Gastroesophageal sphincter (tissue), 3 donors: Measurements from ENCODE around the gene RALGAPA1.

Experiments used
- CTCF ChIP-seq, 4 experiments: fragments of 200-600 bp in 2 of 4; fragments of 450-650 bp in 2 of 4; sonication (generic) in 1 of 4; IDR thresholded peaks; one replicate each; pipeline ENCODE4 v1.5.1; 2017 to 2019; ENCODE audit warnings: antibody characterized with exemption in 4 of 4, mild to moderate bottlenecking in 2 of 4, moderate library complexity in 2 of 4
- EP300 ChIP-seq: sonication (generic); formaldehyde crosslinking; IDR thresholded peaks from one replicate; pipeline ENCODE4 v1.6.1; 2017; ENCODE audit warnings: antibody characterized with exemption, mild to moderate bottlenecking
- POLR2A ChIP-seq, 2 donors: fragments of 450-650 bp; IDR thresholded peaks; one replicate each; pipeline ENCODE4 v1.6.1; 2017; ENCODE audit warnings: antibody characterized with exemption in 2 of 2, mild to moderate bottlenecking in 2 of 2, moderate library complexity in 1 of 2
- POLR2AphosphoS5 ChIP-seq: sonication (generic); formaldehyde crosslinking; IDR thresholded peaks from one replicate; pipeline ENCODE4 v1.6.1; 2017; ENCODE audit warnings: antibody characterized with exemption

GRCh38 chr14:35712466-35712865 is 96.6 kb downstream of the RALGAPA1 start:
- no peak for TF ChIP-seq CTCF (IDR thresholded peaks at IDR 0.05)
- no peak for TF ChIP-seq POLR2A (IDR thresholded peaks at IDR 0.05)
- TF ChIP-seq POLR2AphosphoS5: no peak
- no peak for TF ChIP-seq EP300
